22Rv1 (cell line): ENCODE measurements around the gene RNLS.

ENCODE experiments used
- H3K27ac ChIP-seq: fragments of 450-650 bp; 2 replicates; pipeline ENCODE4 v1.5.1; 2017
- CTCF ChIP-seq: fragments of 450-650 bp; IDR thresholded peaks from 2 replicates; pipeline ENCODE4 v1.5.1; 2017; ENCODE audit warnings: mild to moderate bottlenecking
- ZFX ChIP-seq: fragments of 450-650 bp; IDR thresholded peaks from 2 replicates; pipeline ENCODE4 v1.6.1; 2017; ENCODE audit warnings: antibody characterized with exemption, borderline replicate concordance

Gene RNLS

GRCh38 chr10:88582806-88583583 is at the start of gene RNLS:
Gene RNLS (minus strand): TSS chr10:88583318.
- TF ChIP-seq CTCF (peak; percentile 80), ZFX (no peak)
- H3K27ac ChIP-seq = no peak within 1 kb of the TSS; the same call in 1 of the 2 replicates

- H3K27ac ChIP-seq = no peak overlapping the region
- TF ChIP-seq CTCF (no peak), ZFX (no peak)
Observed at GRCh38 chr10:88624840-88625239, 41.7 kb upstream of the RNLS start.

- no peak overlapping the region for H3K27ac ChIP-seq
- TF ChIP-seq ZFX (no peak), CTCF (no peak)
Observed at GRCh38 chr10:88623835-88624234, 40.7 kb upstream of the RNLS start.

GRCh38 chr10:88620441-88620840 is 37.3 kb upstream of the RNLS start:
- TF ChIP-seq CTCF (no peak), ZFX (no peak)
- H3K27ac ChIP-seq = no peak overlapping the region

- H3K27ac ChIP-seq = no peak overlapping the region
- TF ChIP-seq ZFX = no peak
- TF ChIP-seq CTCF = no peak
Observed at GRCh38 chr10:88618496-88618895, 35.4 kb upstream of the RNLS start.

- TF ChIP-seq CTCF (no peak), ZFX (no peak)
- H3K27ac ChIP-seq = no peak overlapping the region
Observed at GRCh38 chr10:88617772-88618300, 34.7 kb upstream of the RNLS start.

GRCh38 chr10:88616250-88616977 is 33.3 kb upstream of the RNLS start:
- no peak for TF ChIP-seq CTCF
- no peak for TF ChIP-seq ZFX
- no peak overlapping the region for H3K27ac ChIP-seq
